ENCODE data around the gene RNF43. TPM values are rescaled to one million over a fixed set of nuclear protein-coding genes. Genes with fewer than 3 reads are reported as not detected.

Gene RNF43
- total RNA-seq, 1 donor from 2014 or later = not detected

Other genes starting within 250 kb of the RNF43 start
- gene EPX, start 224.8 kb downstream of the RNF43 start, total RNA-seq = not detected in 2 replicates
- 11.8 and 12.7 TPM in 2 replicates for gene MKS1, start 198.3 kb downstream of the RNF43 start, total RNA-seq
- not detected in 2 replicates for gene LPO, start 178.9 kb downstream of the RNF43 start, total RNA-seq
- gene MPO, start 136.6 kb downstream of the RNF43 start, total RNA-seq = under 0.01 TPM in 1 of 2 replicates, not detected in the other
- gene TSPOAP1, start 88.7 kb downstream of the RNF43 start, total RNA-seq = 0.13 TPM in 1 of 2 replicates, not detected in the other
- gene SUPT4H1, start 65.3 kb downstream of the RNF43 start, total RNA-seq = 49.8 and 56.8 TPM in 2 replicates
- gene HSF5, start 70.9 kb upstream of the RNF43 start, total RNA-seq = under 0.01 TPM in 1 of 2 replicates, not detected in the other
- gene MTMR4, start 97.1 kb upstream of the RNF43 start, total RNA-seq = 30.7 and 35.0 TPM in 2 replicates